ENCODE results near the gene TMEM25. TPM values are rescaled to one million over a fixed set of nuclear protein-coding genes. Genes with fewer than 3 reads are reported as not detected.

The TMEM25 gene
- total RNA-seq, 1 experiment from 2014 or later: 63.1 TPM

DNA sequence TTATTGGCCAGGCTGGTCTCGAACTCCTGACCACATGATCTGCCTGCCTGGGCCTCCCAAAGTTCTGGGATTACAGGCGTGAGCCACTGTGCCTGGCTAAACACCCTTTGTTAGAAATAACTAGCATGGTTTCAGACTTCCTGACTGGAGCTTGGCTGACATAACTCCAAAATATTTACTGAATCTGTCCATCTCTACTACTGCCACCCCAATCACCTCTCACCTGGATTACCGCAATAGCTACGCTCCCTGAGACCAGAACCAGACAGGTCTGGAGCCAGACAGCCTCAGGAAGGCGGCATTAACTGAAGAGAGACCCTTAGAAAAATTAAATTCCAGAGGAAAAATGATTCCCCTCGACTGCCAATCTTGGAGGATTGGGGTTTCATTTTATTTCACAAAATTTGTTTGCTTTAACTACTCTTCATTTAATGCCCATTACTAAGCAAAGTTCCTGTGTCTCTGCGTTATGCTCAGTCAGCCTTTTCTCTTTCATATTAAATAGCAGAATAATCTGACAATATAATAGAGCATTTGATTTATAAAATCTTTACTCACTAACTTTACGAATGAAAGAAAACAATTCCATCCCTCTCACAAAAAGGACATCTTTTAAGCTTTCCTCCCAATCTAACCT, 13.1 kb downstream of the TMEM25 start:
- no peaks in the 10 kb centered on the region for H3K27me3 Mint-ChIP-seq (ENCODE audit: insufficient read depth, unreplicated experiment)
- no peak for DNase-seq
- TF ChIP-seq, protein P1, sequence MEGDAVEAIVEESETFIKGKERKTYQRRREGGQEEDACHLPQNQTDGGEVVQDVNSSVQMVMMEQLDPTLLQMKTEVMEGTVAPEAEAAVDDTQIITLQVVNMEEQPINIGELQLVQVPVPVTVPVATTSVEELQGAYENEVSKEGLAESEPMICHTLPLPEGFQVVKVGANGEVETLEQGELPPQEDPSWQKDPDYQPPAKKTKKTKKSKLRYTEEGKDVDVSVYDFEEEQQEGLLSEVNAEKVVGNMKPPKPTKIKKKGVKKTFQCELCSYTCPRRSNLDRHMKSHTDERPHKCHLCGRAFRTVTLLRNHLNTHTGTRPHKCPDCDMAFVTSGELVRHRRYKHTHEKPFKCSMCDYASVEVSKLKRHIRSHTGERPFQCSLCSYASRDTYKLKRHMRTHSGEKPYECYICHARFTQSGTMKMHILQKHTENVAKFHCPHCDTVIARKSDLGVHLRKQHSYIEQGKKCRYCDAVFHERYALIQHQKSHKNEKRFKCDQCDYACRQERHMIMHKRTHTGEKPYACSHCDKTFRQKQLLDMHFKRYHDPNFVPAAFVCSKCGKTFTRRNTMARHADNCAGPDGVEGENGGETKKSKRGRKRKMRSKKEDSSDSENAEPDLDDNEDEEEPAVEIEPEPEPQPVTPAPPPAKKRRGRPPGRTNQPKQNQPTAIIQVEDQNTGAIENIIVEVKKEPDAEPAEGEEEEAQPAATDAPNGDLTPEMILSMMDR (IDR thresholded peaks at IDR 0.05; ENCODE audit: insufficient read depth in 1 of 2, low read depth in 1 of 2, low read length in 1 of 2, severe bottlenecking in 1 of 2, unreplicated experiment in 1 of 2): no peak
- H3K4me1 ChIP-seq: peaks cover 16% of the 10 kb centered on the region
- ChIA-PET CTCF (no interaction called here), POLR2A (no interaction called here)
- no peak overlapping the region for H3K4me3 Mint-ChIP-seq (ENCODE audit: unreplicated experiment)
- H3K27me3 ChIP-seq (replicated peaks; ENCODE audit: control insufficient read depth, insufficient read depth, low read length): no peaks in the 10 kb centered on the region
- intact Hi-C loops (cut with micrococcal nuclease; ENCODE audit: unreplicated experiment): no loop called here
- BruUV-seq (replicated peaks): no TSS peak
- H3K9me3 ChIP-seq: no peaks in the 10 kb centered on the region
- no peak overlapping the region for H3K27ac Mint-ChIP-seq (ENCODE audit: unreplicated experiment)
- H3K4me3 ChIP-seq (ENCODE audit: low read depth, low read length): no peak overlapping the region
- H3K9me3 Mint-ChIP-seq (ENCODE audit: unreplicated experiment): no peaks in the 10 kb centered on the region
- H3K36me3 ChIP-seq (ENCODE audit: control insufficient read depth, insufficient read depth, low read length): no peaks in the 10 kb centered on the region
- H3K36me3 Mint-ChIP-seq (ENCODE audit: insufficient read depth, unreplicated experiment): peaks cover 19% of the 10 kb centered on the region
- H3K4me1 Mint-ChIP-seq (ENCODE audit: low read depth, unreplicated experiment): peaks cover 10% of the 10 kb centered on the region

DNA sequence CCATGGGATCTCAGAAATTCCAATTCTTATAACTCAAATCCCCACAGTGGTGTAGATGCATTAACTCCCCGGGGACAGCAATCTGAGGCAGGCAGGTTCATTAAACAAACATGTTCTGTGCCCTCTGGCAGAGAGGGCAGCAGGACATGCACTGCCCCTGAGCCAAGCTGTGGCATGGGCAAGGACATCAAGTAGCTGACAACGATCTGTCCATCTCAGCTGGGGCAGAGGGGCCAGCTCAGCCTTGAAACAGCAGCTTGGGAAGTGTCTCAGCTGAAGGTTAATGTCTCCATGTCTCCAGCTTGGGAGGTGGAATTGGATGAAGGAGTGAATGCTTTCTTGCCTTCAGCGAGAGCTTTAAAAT, 13.6 kb downstream of the TMEM25 start:
- Mint-ChIP-seq H3K27ac (ENCODE audit: unreplicated experiment) (no peak overlapping the region), H3K36me3 (ENCODE audit: insufficient read depth, unreplicated experiment) (peaks cover 24% of the 10 kb centered on the region), H3K4me1 (ENCODE audit: low read depth, unreplicated experiment) (peaks cover 10% of the 10 kb centered on the region), H3K27me3 (ENCODE audit: insufficient read depth, unreplicated experiment) (no peaks in the 10 kb centered on the region), H3K9me3 (ENCODE audit: unreplicated experiment) (no peaks in the 10 kb centered on the region), H3K4me3 (ENCODE audit: unreplicated experiment) (no peak overlapping the region)
- Histone ChIP-seq H3K4me3 (ENCODE audit: low read depth, low read length) (no peak overlapping the region), H3K4me1 (peaks cover 16% of the 10 kb centered on the region), H3K9me3 (no peaks in the 10 kb centered on the region), H3K27me3 (replicated peaks; ENCODE audit: control insufficient read depth, insufficient read depth, low read length) (no peaks in the 10 kb centered on the region), H3K36me3 (ENCODE audit: control insufficient read depth, insufficient read depth, low read length) (no peaks in the 10 kb centered on the region)
- no peak for DNase-seq
- ChIA-PET CTCF (no interaction called here), POLR2A (no interaction called here)
- TF ChIP-seq, protein P1 (IDR thresholded peaks at IDR 0.05; ENCODE audit: insufficient read depth in 1 of 2, low read depth in 1 of 2, low read length in 1 of 2, severe bottlenecking in 1 of 2, unreplicated experiment in 1 of 2): no peak
- TSS peak; percentile 16 for BruUV-seq (replicated peaks)
- intact Hi-C loops (cut with micrococcal nuclease; ENCODE audit: unreplicated experiment): no loop called here

DNA sequence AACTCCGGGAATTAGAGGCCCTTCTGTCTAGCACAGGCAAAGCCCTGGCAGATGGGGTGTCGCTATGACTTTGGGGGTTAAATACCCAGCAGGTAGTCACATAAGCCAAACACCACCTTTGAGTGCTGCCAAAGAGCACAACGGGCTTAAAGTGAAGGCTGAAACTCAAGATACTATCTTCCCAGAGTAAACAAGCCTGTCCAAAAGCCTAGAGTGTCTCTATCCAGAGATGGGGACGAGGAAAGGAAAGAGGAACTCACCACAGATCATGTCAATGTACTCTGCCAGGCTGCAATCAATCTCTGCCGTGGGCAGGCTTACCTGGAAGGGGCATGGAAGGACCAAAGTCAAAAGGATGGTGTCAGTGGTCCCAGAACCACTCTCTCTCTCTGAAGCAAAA, 14.5 kb downstream of the TMEM25 start:
- Mint-ChIP-seq H3K27ac (ENCODE audit: unreplicated experiment) (no peak overlapping the region), H3K4me3 (ENCODE audit: unreplicated experiment) (no peak overlapping the region), H3K4me1 (ENCODE audit: low read depth, unreplicated experiment) (peaks cover 4% of the 10 kb centered on the region), H3K27me3 (ENCODE audit: insufficient read depth, unreplicated experiment) (no peaks in the 10 kb centered on the region), H3K9me3 (ENCODE audit: unreplicated experiment) (no peaks in the 10 kb centered on the region), H3K36me3 (ENCODE audit: insufficient read depth, unreplicated experiment) (peaks cover 26% of the 10 kb centered on the region)
- DNase-seq: no peak
- no peaks in the 10 kb centered on the region for H3K27me3 ChIP-seq (replicated peaks; ENCODE audit: control insufficient read depth, insufficient read depth, low read length)
- intact Hi-C loops (cut with micrococcal nuclease; ENCODE audit: unreplicated experiment): no loop called here
- no TSS peak for BruUV-seq (replicated peaks)
- peaks cover 10% of the 10 kb centered on the region for H3K4me1 ChIP-seq
- ChIA-PET POLR2A (no interaction called here), CTCF (no interaction called here)
- H3K4me3 ChIP-seq (ENCODE audit: low read depth, low read length): no peak overlapping the region
- TF ChIP-seq, protein P1 (IDR thresholded peaks at IDR 0.05; ENCODE audit: insufficient read depth in 1 of 2, low read depth in 1 of 2, low read length in 1 of 2, severe bottlenecking in 1 of 2, unreplicated experiment in 1 of 2): no peak
- no peaks in the 10 kb centered on the region for H3K36me3 ChIP-seq (ENCODE audit: control insufficient read depth, insufficient read depth, low read length)
- no peaks in the 10 kb centered on the region for H3K9me3 ChIP-seq

Measured in Caco-2 (cell line).